Panc1 (cell line): ENCODE measurements around the gene CTDP1.

Experiments used
- CTCF ChIP-seq: fragments of 450-650 bp; IDR thresholded peaks from 2 replicates; pipeline ENCODE4 v1.5.1; 2017; ENCODE audit warnings: mild to moderate bottlenecking
- POLR2AphosphoS5 ChIP-seq: IDR thresholded peaks from 2 replicates; pipeline ENCODE4 v1.6.1; 2012; ENCODE audit warnings: mild to moderate bottlenecking, low read depth, low read length, moderate library complexity

- TF ChIP-seq POLR2AphosphoS5, result no peak
- TF ChIP-seq CTCF, result no peak
Measured at GRCh38 chr18:79631096-79631507, 48.5 kb upstream of the CTDP1 start.
